ENCODE measurements around the gene PRMT5.

GRCh38 chr14:22973217-22974032 is 44.2 kb upstream of the PRMT5 start:
- TF ChIP-seq CTCF (IDR thresholded peaks at IDR 0.05) (peak; percentile 46 to 56 (median 50)), POLR2A (IDR thresholded peaks at IDR 0.05) (no peak)

Measured in ovary (tissue), 3 donors.